Transverse colon (tissue), 4 donors: ENCODE data around the gene EPB41L4B. TPM values are rescaled to one million over a fixed set of nuclear protein-coding genes. Genes with fewer than 3 reads are reported as not detected.

Experiments used
- DNase-seq: peaks from one replicate; pipeline ENCODE4 v3.0.0-alpha.2; 2019
- H3K27ac ChIP-seq, 4 donors: fragments of 200-600 bp; sonication (generic); 2 replicates each; pipeline ENCODE4 v1.5.1; 2016 to 2018; ENCODE audit warnings: inconsistent platforms in 4 of 4
- H3K27me3 ChIP-seq: fragments of 200-600 bp; sonication (generic); 2 replicates; pipeline ENCODE4 v1.5.1; 2017; ENCODE audit warnings: inconsistent platforms
- H3K36me3 ChIP-seq, 4 donors: fragments of 200-600 bp; sonication (generic); 2 replicates each; pipeline ENCODE4 v1.5.1; 2017 to 2019; ENCODE audit warnings: inconsistent platforms in 4 of 4
- H3K4me1 ChIP-seq, 4 donors: fragments of 200-600 bp; sonication (generic); 2 replicates each; pipeline ENCODE4 v1.5.1; 2017 to 2020; ENCODE audit warnings: inconsistent platforms in 4 of 4
- H3K4me3 ChIP-seq, 4 donors: fragments of 200-600 bp; sonication (generic); 1 replicate in 1 of 4; 2 replicates in 3 of 4; pipeline versions ENCODE4 v1.5.1 to v1.6.1; 2017 to 2019; ENCODE audit warnings: inconsistent platforms in 4 of 4
- H3K9me3 ChIP-seq, 2 donors: fragments of 200-600 bp; sonication (generic); 2 replicates each; pipeline ENCODE4 v1.5.1; 2017 to 2019; ENCODE audit warnings: inconsistent platforms in 2 of 2
- CTCF ChIP-seq, 5 experiments: fragments of 200-600 bp in 3 of 5; fragments of 450-650 bp in 2 of 5; sonication (generic) in 3 of 5; IDR thresholded peaks; 1 replicate in 2 of 5; 2 replicates in 3 of 5; pipeline ENCODE4 v1.5.1; 2016 to 2017; ENCODE audit warnings: antibody characterized with exemption in 5 of 5, inconsistent platforms in 3 of 5, mild to moderate bottlenecking in 2 of 5, moderate library complexity in 1 of 5
- EP300 ChIP-seq: sonication (generic); formaldehyde crosslinking; IDR thresholded peaks from one replicate; pipeline ENCODE4 v1.6.1; 2017; ENCODE audit warnings: antibody characterized with exemption, low read depth
- POLR2A ChIP-seq: fragments of 450-650 bp; IDR thresholded peaks from one replicate; pipeline ENCODE4 v1.6.1; 2016; ENCODE audit warnings: antibody characterized with exemption, mild to moderate bottlenecking, moderate library complexity
- POLR2AphosphoS5 ChIP-seq, 3 donors: sonication (generic); formaldehyde crosslinking; IDR thresholded peaks; one replicate each; pipeline ENCODE4 v1.6.1; 2016; ENCODE audit warnings: antibody characterized with exemption in 3 of 3
- WGBS, 2 donors: methylation state at CpG; one replicate each; pipeline ENCODE4 v1.1.5; 2018; ENCODE audit warnings: low coverage in 1 of 2; 5-methylcytosine and 5-hydroxymethylcytosine counted together
- in situ Hi-C, 4 donors: fragments of 200-750 bp; cut with MboI; loops; one replicate each; pipeline versions ENCODE4 v1.15.0 to v1.15.1; 2017; ENCODE audit warnings: low sequenced_read_pairs in 3 of 4, low pct_ligation_motif_present in 1 of 4, low pct_unique_long_range_greater_than_20kb in 1 of 4
- intact Hi-C: fragments of 100-400 bp; cut with DNase I; formaldehyde crosslinking; loops from one replicate; pipeline ENCODE4 v1.15.1; 2023; ENCODE audit warnings: low total_unique reads
- total RNA-seq, 4 donors: library from RNA; depleted of rRNA; stranded (reverse); fragments of >200 nt; gene quantifications; one replicate each; pipeline ENCODE4 v1.1.0, GENCODE V29; 2016

The EPB41L4B gene
- total RNA-seq, 4 donors from 2014 or later: 76.8 to 159 (median 110) TPM

- Histone ChIP-seq H3K27ac (no peak overlapping the region), H3K4me1 (no peaks in the 10 kb centered on the region), H3K36me3 (no peaks in the 10 kb centered on the region), H3K9me3 (no peaks in the 10 kb centered on the region), H3K27me3 (peaks cover 3% of the 10 kb centered on the region), H3K4me3 (no peak overlapping the region)
- in situ Hi-C loops: no loop called here
- 56 to 61% methylated on average over 6 to 9 of the region's 9 CpGs for WGBS, 2 donors
- no peak for TF ChIP-seq CTCF (IDR thresholded peaks at IDR 0.05)
- no peak for TF ChIP-seq POLR2A
- no peak for TF ChIP-seq EP300
- no peak for TF ChIP-seq POLR2AphosphoS5 (IDR thresholded peaks at IDR 0.05)
- intact Hi-C loops: no loop called here
- DNase-seq: no peak
These were observed 88.2 kb downstream of the EPB41L4B start for GRCh38 chr9:109232449-109233237.

- no peak for DNase-seq
- Histone ChIP-seq H3K36me3 (no peaks in the 10 kb centered on the region), H3K9me3 (no peaks in the 10 kb centered on the region), H3K27ac (no peak overlapping the region), H3K27me3 (peaks cover 3% of the 10 kb centered on the region), H3K4me3 (no peak overlapping the region), H3K4me1 (no peaks in the 10 kb centered on the region)
- intact Hi-C loops (no loop called here), in situ Hi-C loops (no loop called here)
- TF ChIP-seq EP300: no peak
- WGBS, 2 donors: 64% methylated on average over 1 of the region's 1 CpG; no CpG with 5 or more reads in 1 of the 2 donors
These were observed 89.3 kb downstream of the EPB41L4B start for GRCh38 chr9:109231593-109231992.

- no peak for DNase-seq
- WGBS, 2 donors: 82% methylated on average over 4 of the region's 4 CpGs
- TF ChIP-seq EP300 (no peak), CTCF (IDR thresholded peaks at IDR 0.05) (no peak), POLR2AphosphoS5 (IDR thresholded peaks at IDR 0.05) (no peak), POLR2A (no peak)
- intact Hi-C loops: no loop called here
- Histone ChIP-seq H3K4me3 (no peak overlapping the region), H3K36me3 (no peaks in the 10 kb centered on the region), H3K27me3 (peaks cover 6% of the 10 kb centered on the region), H3K27ac (no peak overlapping the region), H3K4me1 (no peaks in the 10 kb centered on the region), H3K9me3 (no peaks in the 10 kb centered on the region)
- in situ Hi-C loops: no loop called here
These were observed 90.6 kb downstream of the EPB41L4B start for GRCh38 chr9:109230277-109230676.

GRCh38 chr9:109229682-109230081 is 91.2 kb downstream of the EPB41L4B start:
- no peak overlapping the region for H3K4me3 ChIP-seq
- intact Hi-C loops (no loop called here), in situ Hi-C loops (no loop called here)
- no peaks in the 10 kb centered on the region for H3K36me3 ChIP-seq
- H3K27ac ChIP-seq: no peak overlapping the region
- 86 to 100% methylated on average over 3 of the region's 3 CpGs for WGBS, 2 donors
- H3K9me3 ChIP-seq: no peaks in the 10 kb centered on the region
- peaks cover 6% of the 10 kb centered on the region for H3K27me3 ChIP-seq
- no peak for DNase-seq
- no peaks in the 10 kb centered on the region for H3K4me1 ChIP-seq
- TF ChIP-seq POLR2AphosphoS5 (IDR thresholded peaks at IDR 0.05) (no peak), POLR2A (no peak), CTCF (IDR thresholded peaks at IDR 0.05) (no peak), EP300 (no peak)
